Fibroblast of pulmonary artery (primary cell): ENCODE measurements around the gene ACVR1C.

ENCODE experiments used
- DNase-seq: peaks from one replicate; pipeline ENCODE4 v3.0.0-alpha.2; 2010; ENCODE audit warnings: low read depth
- H3K4me3 ChIP-seq: replicated peaks from 2 replicates; pipeline ENCODE4 v1.5.1; 2011; ENCODE audit warnings: low read depth, mild to moderate bottlenecking, control low read depth, low read length, moderate library complexity
- TF ChIP-seq, protein P1 (sequence below): IDR thresholded peaks from 2 replicates; pipeline ENCODE4 v1.5.1; 2011; ENCODE audit warnings: mild to moderate bottlenecking, control low read depth, low read length, inconsistent platforms; ENCODE audit errors: missing control alignments

The ACVR1C gene

DNA sequence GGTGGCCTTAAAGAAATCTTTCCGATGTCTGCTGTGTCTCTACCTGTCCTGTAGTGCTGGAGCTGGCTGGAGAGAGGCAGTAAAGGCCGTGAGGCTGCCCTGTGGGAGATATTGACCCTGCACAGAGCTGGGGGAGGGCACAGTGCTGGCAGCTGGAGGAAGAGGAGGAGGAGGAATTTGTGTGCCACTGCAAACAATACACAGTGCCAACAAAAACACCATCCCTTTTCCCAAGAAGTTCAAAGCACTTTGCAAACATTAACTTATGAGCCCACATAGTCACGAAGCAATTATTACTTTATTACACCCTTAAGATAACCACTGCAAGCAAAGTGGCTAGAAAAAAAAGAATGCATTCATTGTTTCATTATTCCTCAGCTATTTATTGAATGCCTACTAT is 139.8 kb downstream of the ACVR1C start:
- H3K4me3 ChIP-seq = no peak overlapping the region
- no peak for DNase-seq
- TF ChIP-seq, protein P1, sequence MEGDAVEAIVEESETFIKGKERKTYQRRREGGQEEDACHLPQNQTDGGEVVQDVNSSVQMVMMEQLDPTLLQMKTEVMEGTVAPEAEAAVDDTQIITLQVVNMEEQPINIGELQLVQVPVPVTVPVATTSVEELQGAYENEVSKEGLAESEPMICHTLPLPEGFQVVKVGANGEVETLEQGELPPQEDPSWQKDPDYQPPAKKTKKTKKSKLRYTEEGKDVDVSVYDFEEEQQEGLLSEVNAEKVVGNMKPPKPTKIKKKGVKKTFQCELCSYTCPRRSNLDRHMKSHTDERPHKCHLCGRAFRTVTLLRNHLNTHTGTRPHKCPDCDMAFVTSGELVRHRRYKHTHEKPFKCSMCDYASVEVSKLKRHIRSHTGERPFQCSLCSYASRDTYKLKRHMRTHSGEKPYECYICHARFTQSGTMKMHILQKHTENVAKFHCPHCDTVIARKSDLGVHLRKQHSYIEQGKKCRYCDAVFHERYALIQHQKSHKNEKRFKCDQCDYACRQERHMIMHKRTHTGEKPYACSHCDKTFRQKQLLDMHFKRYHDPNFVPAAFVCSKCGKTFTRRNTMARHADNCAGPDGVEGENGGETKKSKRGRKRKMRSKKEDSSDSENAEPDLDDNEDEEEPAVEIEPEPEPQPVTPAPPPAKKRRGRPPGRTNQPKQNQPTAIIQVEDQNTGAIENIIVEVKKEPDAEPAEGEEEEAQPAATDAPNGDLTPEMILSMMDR = no peak

DNA sequence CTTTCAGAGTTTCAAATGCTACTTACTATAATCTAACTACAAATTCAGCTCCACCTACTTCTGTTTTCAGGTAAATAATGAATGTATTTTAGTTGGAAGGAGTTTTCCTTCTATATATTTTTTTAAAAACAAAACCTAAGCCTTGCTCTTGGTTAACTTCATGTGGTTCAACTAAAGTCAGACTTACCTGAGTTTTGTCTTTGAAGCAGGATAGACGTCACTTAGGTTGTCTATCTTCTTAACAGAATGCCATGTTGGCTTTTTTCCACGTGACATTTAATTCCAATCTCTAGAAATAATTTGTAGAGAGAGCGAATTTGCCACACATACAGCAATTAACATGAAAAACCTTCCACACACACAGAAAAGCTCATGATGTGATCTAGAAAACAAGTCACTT is 140.9 kb downstream of the ACVR1C start:
- DNase-seq = no peak
- H3K4me3 ChIP-seq = no peak overlapping the region
- TF ChIP-seq, protein P1 = no peak

- DNase-seq = no peak
- no peak overlapping the region for H3K4me3 ChIP-seq
- TF ChIP-seq, protein P1 = no peak
Measured at GRCh38 chr2:157487271-157487610, 141.4 kb downstream of the ACVR1C start.

DNA sequence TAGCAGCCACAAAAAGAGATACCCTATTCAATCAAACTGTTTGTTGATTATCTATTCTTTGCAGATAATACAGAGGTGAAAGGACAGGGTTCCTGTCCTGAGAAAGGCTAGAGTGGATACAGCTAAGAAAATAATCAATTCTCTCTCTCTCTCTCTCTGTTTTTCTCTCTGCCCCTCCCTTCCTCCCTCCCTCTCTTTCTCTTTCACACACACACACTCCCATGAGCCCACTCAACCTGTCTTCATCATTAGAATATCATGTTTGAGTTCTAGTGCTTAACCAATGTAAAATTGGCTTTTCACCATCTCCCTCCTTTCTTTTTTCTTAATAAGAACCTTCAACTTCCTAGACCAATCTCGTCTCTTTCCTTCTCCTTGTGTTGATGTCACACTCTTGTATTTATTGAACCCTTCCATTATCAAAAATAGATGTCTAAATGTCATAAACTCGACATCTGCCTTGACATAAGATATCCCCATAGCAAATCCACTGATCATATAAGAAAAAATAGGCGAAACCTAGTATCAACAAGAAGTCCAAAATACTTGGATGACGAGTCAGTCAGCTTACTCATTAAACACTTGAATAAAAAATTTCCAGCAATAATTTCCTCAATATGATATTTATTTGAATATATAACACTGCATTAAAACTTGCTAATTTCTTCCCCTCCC is 141.9 kb downstream of the ACVR1C start:
- TF ChIP-seq, protein P1 = no peak
- no peak for DNase-seq
- H3K4me3 ChIP-seq = no peak overlapping the region

DNA sequence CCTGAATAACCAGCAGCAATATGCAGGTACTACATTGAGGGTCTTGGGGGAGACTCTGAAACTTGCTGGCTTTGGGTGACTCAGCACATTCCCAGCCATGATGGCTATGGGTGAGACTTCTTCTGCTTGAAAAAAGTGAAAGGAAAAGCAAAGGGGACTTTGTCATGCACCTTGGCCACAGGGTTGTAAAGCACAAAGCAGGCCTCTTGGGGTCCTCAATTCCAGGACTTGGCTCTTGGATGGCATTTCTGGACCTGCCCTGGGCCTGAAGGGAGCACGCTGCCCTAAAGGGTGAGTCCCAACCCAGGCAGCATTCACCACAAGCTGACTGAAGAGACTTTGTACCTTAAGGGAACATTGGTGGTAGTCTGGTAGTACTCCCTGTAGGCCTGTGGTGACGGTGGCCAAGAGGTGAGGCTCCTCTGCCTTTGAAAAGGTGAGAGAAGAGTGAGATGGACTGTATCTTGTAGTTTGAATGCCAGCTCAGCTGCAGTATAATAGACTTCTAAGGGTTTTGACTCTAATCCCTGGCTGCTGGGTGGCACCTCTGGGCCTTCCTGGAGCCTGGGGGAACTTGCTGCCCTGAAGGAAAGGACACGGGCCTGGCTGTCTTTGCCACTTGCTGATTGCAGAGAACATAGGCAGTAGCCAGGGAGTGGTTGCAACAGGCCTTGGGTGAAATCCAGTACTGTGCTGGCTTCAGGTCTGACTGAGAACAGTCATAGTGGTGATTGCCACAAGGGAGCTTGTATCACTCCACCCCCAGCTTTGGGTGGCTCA is 148.3 kb downstream of the ACVR1C start:
- DNase-seq = peak; percentile 69
- H3K4me3 ChIP-seq = no peak overlapping the region
- TF ChIP-seq, protein P1 = no peak

DNA sequence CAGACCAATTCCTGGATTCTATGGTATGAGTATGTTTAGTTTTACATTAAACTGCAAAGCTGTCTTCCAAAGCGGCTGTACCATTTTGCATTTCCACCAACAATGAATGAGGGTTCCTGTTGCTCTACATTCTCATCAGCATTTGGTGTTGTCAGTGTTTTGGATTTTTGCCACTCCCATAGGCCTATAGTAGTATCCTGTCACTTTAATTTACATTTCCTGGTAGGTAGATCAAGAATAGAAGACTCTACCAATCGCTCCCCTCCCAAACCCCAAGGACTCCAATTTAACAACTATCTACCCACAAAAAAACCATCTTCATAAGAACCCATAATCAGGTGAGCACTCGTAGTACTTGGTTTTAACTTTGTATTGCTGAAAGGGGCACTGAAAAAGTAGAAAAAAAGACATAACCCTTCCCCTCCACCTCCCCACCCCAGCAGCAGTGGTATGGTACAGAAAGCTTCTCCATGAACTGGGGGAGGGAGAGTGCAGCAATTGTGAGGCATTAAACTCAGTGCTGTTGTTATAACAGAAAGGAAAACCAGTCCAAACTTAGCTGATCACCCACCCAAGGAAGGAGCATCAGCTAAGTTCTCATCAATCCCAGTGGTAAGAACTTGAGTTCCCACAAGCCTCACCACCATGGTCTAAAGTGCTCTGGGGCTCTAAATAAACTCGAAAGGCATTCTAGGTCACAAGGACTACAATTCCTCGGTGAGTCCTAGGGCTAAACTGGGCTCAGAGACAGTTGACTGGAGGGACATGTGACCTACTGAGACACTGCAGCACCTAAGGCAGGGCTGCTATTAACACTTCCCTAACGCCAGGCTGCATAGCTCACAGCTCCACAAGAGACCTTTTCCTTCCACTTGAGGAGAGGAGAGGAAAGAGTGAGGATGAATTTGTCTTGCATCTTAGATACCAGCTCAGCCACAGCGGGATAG is 149.3 kb downstream of the ACVR1C start:
- DNase-seq = no peak
- TF ChIP-seq, protein P1 = no peak
- H3K4me3 ChIP-seq = no peak overlapping the region
